HL-60 (cell line): Measurements from ENCODE around the gene CPN1.

ENCODE experiments used
- CTCF ChIP-seq: IDR thresholded peaks from one replicate; pipeline ENCODE4 v1.5.1; 2011; ENCODE audit warnings: low read length, control low read depth, inconsistent platforms; ENCODE audit not compliant: insufficient read depth
- POLR2AphosphoS5 ChIP-seq: IDR thresholded peaks from 2 replicates; pipeline ENCODE4 v1.6.1; 2012; ENCODE audit warnings: low read depth
- REST ChIP-seq: IDR thresholded peaks from 2 replicates; pipeline ENCODE4 v1.6.1; 2012; ENCODE audit warnings: low read depth; ENCODE audit not compliant: insufficient replicate concordance
- SPI1 ChIP-seq: IDR thresholded peaks from 2 replicates; pipeline ENCODE4 v1.6.1; 2012; ENCODE audit warnings: low read depth, mild to moderate bottlenecking, borderline replicate concordance

DNA sequence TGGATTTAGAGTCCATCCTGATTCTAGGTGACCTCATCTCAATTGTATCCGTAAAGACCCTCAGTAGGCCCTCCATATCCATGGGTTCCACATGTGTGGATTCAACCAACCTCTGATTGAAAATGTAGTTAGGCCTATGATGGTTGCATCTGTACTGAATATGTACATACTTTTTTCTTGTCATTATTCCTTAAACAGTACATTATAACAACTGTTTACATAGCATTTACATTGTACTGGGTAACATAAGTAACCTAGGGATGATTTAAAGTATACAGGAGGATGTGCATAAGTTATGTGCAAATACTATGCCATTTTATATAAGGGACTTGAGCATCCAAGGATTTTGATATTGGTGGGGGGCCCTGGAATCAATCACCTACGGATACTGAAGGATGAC, 10.1 kb downstream of the CPN1 start:
- TF ChIP-seq CTCF (no peak), REST (no peak), POLR2AphosphoS5 (no peak), SPI1 (no peak)
